Kidney (tissue), 14 donors: Measurements from ENCODE around the gene GDF10. TPM values are rescaled to one million over a fixed set of nuclear protein-coding genes. Genes with fewer than 3 reads are reported as not detected.

Experiments used
- DNase-seq, 5 donors: peaks; one replicate each; pipeline ENCODE4 v3.0.0-alpha.2; 2013 to 2020
- FAIRE-seq: peaks from 2 replicates; lab custom pipeline; 2012; peaks lifted over from hg19 to GRCh38; lab: Jason Lieb, UNC
- H3K27ac ChIP-seq, 2 donors: one replicate each; pipeline ENCODE4 v1.7.0; 2013; ENCODE audit warnings: low read depth in 2 of 2, low read length in 2 of 2, inconsistent platforms in 1 of 2
- H3K27me3 ChIP-seq: one replicate; pipeline ENCODE4 v1.7.1; 2013; ENCODE audit warnings: low read length, inconsistent platforms; ENCODE audit not compliant: control insufficient read depth, insufficient read depth
- H3K36me3 ChIP-seq, 3 donors: one replicate each; pipeline versions ENCODE4 v1.7.0 to v1.7.1; 2013; ENCODE audit warnings: low read length in 3 of 3, control low read depth in 1 of 3, inconsistent platforms in 1 of 3; ENCODE audit not compliant: insufficient read depth in 3 of 3, control insufficient read depth in 2 of 3
- H3K4me1 ChIP-seq, 3 donors: one replicate each; pipeline versions ENCODE4 v1.7.0 to v1.7.1; 2013; ENCODE audit warnings: low read length in 3 of 3, inconsistent platforms in 1 of 3, low read depth in 1 of 3; ENCODE audit not compliant: control insufficient read depth in 2 of 3, insufficient read depth in 2 of 3
- H3K4me3 ChIP-seq, 3 donors: one replicate each; pipeline versions ENCODE4 v1.7.0 to v1.8.1; 2013; ENCODE audit warnings: low read length in 3 of 3, control low read depth in 1 of 3, inconsistent platforms in 1 of 3
- H3K9ac ChIP-seq, 3 donors: one replicate each; pipeline versions ENCODE4 v1.7.0 to v1.7.1; 2013; ENCODE audit warnings: low read length in 3 of 3, control low read depth in 1 of 3, inconsistent platforms in 1 of 3
- H3K9me3 ChIP-seq, 3 donors: one replicate each; pipeline versions ENCODE4 v1.7.0 to v1.7.1; 2013; ENCODE audit warnings: low read length in 3 of 3, control low read depth in 1 of 3, inconsistent platforms in 1 of 3; ENCODE audit not compliant: control insufficient read depth in 2 of 3, insufficient read depth in 1 of 3
- intact Hi-C: fragments of 100-400 bp; cut with DNase I; formaldehyde crosslinking; loops from one replicate; pipeline ENCODE4 v1.11.1; 2022
- polyA plus RNA-seq: library from polyadenylated mRNA; stranded (reverse); fragments of 350-450 nt; fragmentation: Illumina TruSeq; extraction: RNeasy Lipid Tissue Mini Kit (QIAGEN cat#74804); gene quantifications from one replicate; pipeline ENCODE4 v1.2.3, GENCODE V29; 2014; ENCODE audit warnings: low read depth, low replicate concordance; ENCODE audit not compliant: insufficient read depth
- total RNA-seq: library from RNA; stranded (reverse); fragmentation: NEBNext Ultra II Directional; extraction: Animal tissue kit (Norgen Biotek cat#: 25700); gene quantifications from one replicate; pipeline ENCODE4 v1.2.1, GENCODE V29; 2021
- TF ChIP-seq, protein P1 (sequence below): IDR thresholded peaks from 3 replicates; pipeline ENCODE4 v1.5.1; 2012; ENCODE audit warnings: mild to moderate bottlenecking, moderate library complexity, borderline replicate concordance; ENCODE audit not compliant: insufficient read depth; ENCODE audit errors: extremely low read depth
- donor health status: control.
- donor health status: control.
- donor health status: control.
- donor health status: control.
- donor health status: control.
- donor health status: DM: yes; HTN: yes; CAD: no.
- donor health status: Normal renal cell carcinoma (clear cell type).

GDF10 gene
- total and polyA plus RNA-seq, 2 donors from 2014 or later = 1.1 TPM; not detected in 1

- H3K4me3 ChIP-seq = no peak overlapping the region
- H3K27ac ChIP-seq = no peak overlapping the region
- H3K9me3 ChIP-seq = no peaks in the 10 kb centered on the region
- no peaks in the 10 kb centered on the region for H3K36me3 ChIP-seq
- FAIRE-seq (no peak), DNase-seq (peak in 2 of 5 donors; percentile 18 to 19)
- TF ChIP-seq, protein P1, sequence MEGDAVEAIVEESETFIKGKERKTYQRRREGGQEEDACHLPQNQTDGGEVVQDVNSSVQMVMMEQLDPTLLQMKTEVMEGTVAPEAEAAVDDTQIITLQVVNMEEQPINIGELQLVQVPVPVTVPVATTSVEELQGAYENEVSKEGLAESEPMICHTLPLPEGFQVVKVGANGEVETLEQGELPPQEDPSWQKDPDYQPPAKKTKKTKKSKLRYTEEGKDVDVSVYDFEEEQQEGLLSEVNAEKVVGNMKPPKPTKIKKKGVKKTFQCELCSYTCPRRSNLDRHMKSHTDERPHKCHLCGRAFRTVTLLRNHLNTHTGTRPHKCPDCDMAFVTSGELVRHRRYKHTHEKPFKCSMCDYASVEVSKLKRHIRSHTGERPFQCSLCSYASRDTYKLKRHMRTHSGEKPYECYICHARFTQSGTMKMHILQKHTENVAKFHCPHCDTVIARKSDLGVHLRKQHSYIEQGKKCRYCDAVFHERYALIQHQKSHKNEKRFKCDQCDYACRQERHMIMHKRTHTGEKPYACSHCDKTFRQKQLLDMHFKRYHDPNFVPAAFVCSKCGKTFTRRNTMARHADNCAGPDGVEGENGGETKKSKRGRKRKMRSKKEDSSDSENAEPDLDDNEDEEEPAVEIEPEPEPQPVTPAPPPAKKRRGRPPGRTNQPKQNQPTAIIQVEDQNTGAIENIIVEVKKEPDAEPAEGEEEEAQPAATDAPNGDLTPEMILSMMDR = no peak
- H3K4me1 ChIP-seq = peaks cover 0 to 5% (median 3%) of the 10 kb centered on the region in 3 donors
- no peaks in the 10 kb centered on the region for H3K27me3 ChIP-seq
- H3K9ac ChIP-seq = no peak overlapping the region
- intact Hi-C loops = no loop called here
These were observed 60.5 kb downstream of the GDF10 start for GRCh38 chr10:47360419-47361040.

DNA sequence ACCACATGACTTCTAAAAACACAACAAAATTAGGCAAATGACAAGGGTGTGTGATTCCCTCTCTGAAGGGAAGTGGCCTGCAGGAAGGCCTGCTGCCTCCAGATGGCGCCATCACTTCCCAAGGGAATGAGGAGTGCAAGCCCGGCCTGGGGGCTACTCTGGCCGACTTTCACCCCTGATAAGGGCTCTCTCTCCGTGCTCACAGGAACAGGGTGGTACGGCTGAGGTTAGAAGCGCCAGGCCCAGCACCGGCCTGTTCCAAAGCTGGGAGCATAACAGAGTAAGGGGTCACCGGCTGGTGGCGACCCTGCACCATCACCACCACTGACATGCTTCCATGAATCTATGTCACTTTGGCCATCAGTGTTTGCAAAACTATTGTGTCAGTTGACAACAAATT lies 61.3 kb downstream of the GDF10 start:
- FAIRE-seq = no peak
- TF ChIP-seq, protein P1 = peak; percentile 57
- H3K36me3 ChIP-seq = no peaks in the 10 kb centered on the region
- peak; percentile 40 to 70 (median 50) for DNase-seq
- no peak overlapping the region for H3K9ac ChIP-seq
- no peaks in the 10 kb centered on the region for H3K9me3 ChIP-seq
- intact Hi-C loops = no loop called here
- H3K4me3 ChIP-seq = no peak overlapping the region
- no peak overlapping the region for H3K27ac ChIP-seq
- H3K4me1 ChIP-seq = peaks cover 0 to 5% (median 3%) of the 10 kb centered on the region in 3 donors
- H3K27me3 ChIP-seq = no peaks in the 10 kb centered on the region

GRCh38 chr10:47362199-47362598 lies 62.2 kb downstream of the GDF10 start:
- no peak for FAIRE-seq
- no peak overlapping the region for H3K9ac ChIP-seq
- intact Hi-C loops = no loop called here
- TF ChIP-seq, protein P1 = no peak
- no peak overlapping the region for H3K4me3 ChIP-seq
- H3K4me1 ChIP-seq = peaks cover 0 to 5% (median 3%) of the 10 kb centered on the region in 3 donors
- H3K27me3 ChIP-seq = no peaks in the 10 kb centered on the region
- H3K36me3 ChIP-seq = no peaks in the 10 kb centered on the region
- no peaks in the 10 kb centered on the region for H3K9me3 ChIP-seq
- H3K27ac ChIP-seq = no peak overlapping the region
- DNase-seq = peak in 1 of 5 donors; percentile 17

Other genes with a start within 250 kb of the GDF10 start
- gene GDF2, start 22.3 kb downstream of the GDF10 start, total RNA-seq = not detected
- gene GDF2, start 22.3 kb downstream of the GDF10 start, polyA plus RNA-seq = not detected
- gene RBP3, start 48.2 kb downstream of the GDF10 start, total RNA-seq = not detected
- gene RBP3, start 48.2 kb downstream of the GDF10 start, polyA plus RNA-seq = not detected
- gene ZNF488, start 84.1 kb downstream of the GDF10 start, total RNA-seq = 0.09 TPM
- gene ZNF488, start 84.1 kb downstream of the GDF10 start, polyA plus RNA-seq = 4.0 TPM
- 0.16 TPM for gene ANXA8, start 183.9 kb downstream of the GDF10 start, total RNA-seq
- gene ANXA8, start 183.9 kb downstream of the GDF10 start, polyA plus RNA-seq = not detected
- gene FAM25G, start 191.5 kb downstream of the GDF10 start, total RNA-seq = not detected
- not detected for gene FAM25G, start 191.5 kb downstream of the GDF10 start, polyA plus RNA-seq
- 10.3 TPM for gene AGAP9, start 223.4 kb downstream of the GDF10 start, total RNA-seq
- 9.1 TPM for gene AGAP9, start 223.4 kb downstream of the GDF10 start, polyA plus RNA-seq